A673 (cell line): ENCODE results near the gene NRG3. TPM values are rescaled to one million over a fixed set of nuclear protein-coding genes. Genes with fewer than 3 reads are reported as not detected.
A peak's percentile ranks its signal among the peaks of the same experiment; 100 is the strongest.

Experiments
- BruUV-seq: library from RNA; stranded (reverse); fragments of 400-500 nt; replicated peaks from 2 replicates; lab custom pipeline; 2021; lab: Mats Ljungman, UMichigan
- CTCF ChIA-PET: fragments of 300-600 bp; sonication (Branson Sonifier 250); formaldehyde crosslinking; loops from one replicate; lab custom pipeline; 2022; ENCODE audit warnings: antibody characterized with exemption; lab: Charles Lee
- POLR2A ChIA-PET: fragments of 300-600 bp; sonication (Branson Sonifier 250); formaldehyde crosslinking; loops from one replicate; lab custom pipeline; 2022; ENCODE audit warnings: antibody characterized with exemption; ENCODE audit not compliant: low non-redundant PET; lab: Charles Lee
- DNase-seq: peaks from one replicate; pipeline ENCODE4 v3.0.0-alpha.2; 2015; ENCODE audit warnings: low spot score
- H3K27ac ChIP-seq: fragments of 200-600 bp; sonication (generic); 2 replicates; pipeline ENCODE4 v1.5.1; 2016; ENCODE audit warnings: mixed run types, low read depth, mild to moderate bottlenecking, mixed read lengths, antibody characterized with exemption, low read length; ENCODE audit not compliant: poor library complexity, severe bottlenecking
- H3K27me3 ChIP-seq: fragments of 200-600 bp; sonication (generic); replicated peaks from 2 replicates; pipeline ENCODE4 v1.6.1; 2017; ENCODE audit warnings: mixed run types, low read depth, mild to moderate bottlenecking, mixed read lengths, antibody characterized with exemption, low read length; ENCODE audit not compliant: insufficient read depth, poor library complexity
- H3K36me3 ChIP-seq: fragments of 200-600 bp; sonication (generic); 2 replicates; pipeline ENCODE4 v1.6.1; 2016; ENCODE audit warnings: mixed run types, mild to moderate bottlenecking, mixed read lengths, antibody characterized with exemption, low read length; ENCODE audit not compliant: insufficient read depth, poor library complexity, severe bottlenecking
- H3K4me1 ChIP-seq: fragments of 200-600 bp; sonication (generic); 2 replicates; pipeline ENCODE4 v1.6.1; 2017; ENCODE audit warnings: mixed run types, mild to moderate bottlenecking, mixed read lengths, antibody characterized with exemption, low read length; ENCODE audit not compliant: insufficient read depth, poor library complexity, severe bottlenecking
- H3K4me3 ChIP-seq: fragments of 200-600 bp; sonication (generic); 2 replicates; pipeline ENCODE4 v1.5.1; 2016; ENCODE audit warnings: low read depth, mixed run types, mild to moderate bottlenecking, mixed read lengths, low read length; ENCODE audit not compliant: poor library complexity, severe bottlenecking
- H3K9me3 ChIP-seq: fragments of 200-600 bp; sonication (generic); 2 replicates; pipeline ENCODE4 v1.6.1; 2016; ENCODE audit warnings: mixed run types, low read depth, mild to moderate bottlenecking, mixed read lengths, antibody characterized with exemption, low read length; ENCODE audit not compliant: poor library complexity, severe bottlenecking
- EZH2 ChIP-seq: fragments of 200-600 bp; sonication (generic); IDR thresholded peaks from 2 replicates; pipeline ENCODE4 v1.6.1; 2017; ENCODE audit warnings: borderline replicate concordance, low read depth, mild to moderate bottlenecking, mixed read lengths, antibody characterized with exemption, low read length; ENCODE audit not compliant: poor library complexity, severe bottlenecking
- intact Hi-C: fragments of 100-400 bp; cut with micrococcal nuclease; formaldehyde crosslinking; loops from one replicate; pipeline ENCODE4 v1.10.0; 2022; ENCODE audit not compliant: unreplicated experiment
- total RNA-seq: library from RNA; stranded (reverse); gene quantifications from 2 replicates; pipeline ENCODE4 v1.2.3, GENCODE V29; 2021
- TF ChIP-seq, protein P1 (sequence below): fragments of 300-800, 200-600 bp; sonication (generic); conservative IDR thresholded peaks from 2 replicates; pipeline ENCODE4 v1.5.1; 2017; ENCODE audit warnings: low read depth, mild to moderate bottlenecking, antibody characterized with exemption, low read length, moderate library complexity, mixed read lengths

Gene NRG3
- total RNA-seq, 1 experiment from 2014 or later, result not detected

DNA sequence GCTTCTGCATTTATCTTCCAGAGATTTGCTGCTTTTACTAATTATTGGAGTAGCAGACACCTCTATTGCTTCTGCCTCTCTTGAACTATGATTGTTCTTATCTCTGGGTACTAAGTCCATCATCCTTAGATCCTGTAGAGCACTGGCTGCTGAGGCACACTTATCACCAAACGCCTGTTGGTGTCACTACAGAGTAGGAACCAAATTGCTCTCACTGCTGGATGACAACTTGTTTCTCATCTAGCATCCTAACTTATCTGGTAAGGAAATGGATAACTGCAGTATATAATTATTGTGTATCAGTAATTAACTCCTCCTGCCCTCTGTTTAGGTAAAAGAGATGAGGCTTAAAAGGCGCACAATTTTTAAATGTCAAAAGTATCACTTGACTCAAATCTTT is 1059.4 kb downstream of the NRG3 start:
- CTCF ChIA-PET, result no interaction called here
- no peaks in the 10 kb centered on the region for H3K36me3 ChIP-seq
- H3K9me3 ChIP-seq, result no peaks in the 10 kb centered on the region
- BruUV-seq, result no TSS peak
- POLR2A ChIA-PET, result no interaction called here
- intact Hi-C loops, result no loop called here
- peak; percentile 1 for DNase-seq
- no peak overlapping the region for H3K4me3 ChIP-seq
- H3K27me3 ChIP-seq, result no peaks in the 10 kb centered on the region
- no peaks in the 10 kb centered on the region for H3K4me1 ChIP-seq
- no peak for TF ChIP-seq EZH2
- TF ChIP-seq, protein P1, sequence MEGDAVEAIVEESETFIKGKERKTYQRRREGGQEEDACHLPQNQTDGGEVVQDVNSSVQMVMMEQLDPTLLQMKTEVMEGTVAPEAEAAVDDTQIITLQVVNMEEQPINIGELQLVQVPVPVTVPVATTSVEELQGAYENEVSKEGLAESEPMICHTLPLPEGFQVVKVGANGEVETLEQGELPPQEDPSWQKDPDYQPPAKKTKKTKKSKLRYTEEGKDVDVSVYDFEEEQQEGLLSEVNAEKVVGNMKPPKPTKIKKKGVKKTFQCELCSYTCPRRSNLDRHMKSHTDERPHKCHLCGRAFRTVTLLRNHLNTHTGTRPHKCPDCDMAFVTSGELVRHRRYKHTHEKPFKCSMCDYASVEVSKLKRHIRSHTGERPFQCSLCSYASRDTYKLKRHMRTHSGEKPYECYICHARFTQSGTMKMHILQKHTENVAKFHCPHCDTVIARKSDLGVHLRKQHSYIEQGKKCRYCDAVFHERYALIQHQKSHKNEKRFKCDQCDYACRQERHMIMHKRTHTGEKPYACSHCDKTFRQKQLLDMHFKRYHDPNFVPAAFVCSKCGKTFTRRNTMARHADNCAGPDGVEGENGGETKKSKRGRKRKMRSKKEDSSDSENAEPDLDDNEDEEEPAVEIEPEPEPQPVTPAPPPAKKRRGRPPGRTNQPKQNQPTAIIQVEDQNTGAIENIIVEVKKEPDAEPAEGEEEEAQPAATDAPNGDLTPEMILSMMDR, result no peak
- H3K27ac ChIP-seq, result no peak overlapping the region

DNA sequence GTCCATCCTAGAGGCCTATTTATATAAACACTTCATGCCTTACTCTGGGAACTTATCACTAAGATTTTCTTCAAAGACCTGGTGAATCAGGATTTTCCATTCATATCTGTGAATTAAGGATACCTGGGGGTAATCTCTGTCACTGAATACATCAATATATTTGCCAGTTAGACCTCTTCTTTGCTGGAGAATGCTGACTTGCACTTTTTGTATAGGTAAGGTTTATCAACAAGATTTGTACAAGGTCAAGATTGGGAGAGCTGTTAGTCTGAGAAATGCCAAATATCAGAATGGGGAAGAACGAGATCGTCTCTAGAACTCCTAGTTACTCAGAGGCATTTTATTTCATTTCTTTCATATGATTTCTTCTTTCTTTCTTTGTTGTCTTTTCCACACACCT is 1060.0 kb downstream of the NRG3 start:
- no TSS peak for BruUV-seq
- CTCF ChIA-PET, result no interaction called here

DNA sequence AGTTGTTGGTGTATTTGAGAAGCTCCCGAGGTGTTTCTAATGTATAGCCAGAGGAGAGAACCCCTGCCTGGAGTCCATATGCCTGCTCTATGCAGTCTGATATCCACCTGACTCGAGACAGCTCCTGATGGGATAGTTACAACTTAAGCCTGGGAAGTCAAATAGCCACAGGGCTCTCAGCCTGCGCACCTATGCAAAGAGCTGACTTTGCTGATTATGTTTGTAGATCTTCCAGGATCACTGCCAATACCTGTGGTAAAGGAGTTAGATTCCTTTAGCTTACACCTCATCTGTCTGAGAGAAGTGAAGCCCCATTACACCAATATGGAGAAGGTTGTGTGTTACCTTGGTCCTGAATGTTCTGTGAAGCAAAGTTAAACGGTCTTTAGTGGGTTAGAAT is 1063.3 kb downstream of the NRG3 start:
- intact Hi-C loops, result no loop called here
- Histone ChIP-seq H3K27ac (no peak overlapping the region), H3K4me3 (no peak overlapping the region), H3K9me3 (no peaks in the 10 kb centered on the region), H3K36me3 (no peaks in the 10 kb centered on the region), H3K4me1 (no peaks in the 10 kb centered on the region), H3K27me3 (no peaks in the 10 kb centered on the region)
- BruUV-seq, result no TSS peak
- DNase-seq, result no peak
- CTCF ChIA-PET, result no interaction called here
- POLR2A ChIA-PET, result no interaction called here
- TF ChIP-seq, protein P1, result no peak
- no peak for TF ChIP-seq EZH2

More for the DNA sequence above, 1060.0 kb downstream of the NRG3 start:
- no peaks in the 10 kb centered on the region for H3K27me3 ChIP-seq
- no peaks in the 10 kb centered on the region for H3K4me1 ChIP-seq
- no peaks in the 10 kb centered on the region for H3K9me3 ChIP-seq
- no peak for TF ChIP-seq EZH2
- TF ChIP-seq, protein P1, result no peak
- POLR2A ChIA-PET, result no interaction called here
- no peaks in the 10 kb centered on the region for H3K36me3 ChIP-seq
- no peak overlapping the region for H3K4me3 ChIP-seq
- intact Hi-C loops, result no loop called here
- H3K27ac ChIP-seq, result no peak overlapping the region
- no peak for DNase-seq
